DMS 273 treated with DMSO at 0.1 percent for 48 hours (cell line): ENCODE data around the gene NLGN3.

Experiments used
- DNase-seq: peaks from one replicate; lab custom pipeline; 2025; lab: John Stamatoyannopoulos, UW

NLGN3 gene

DNA sequence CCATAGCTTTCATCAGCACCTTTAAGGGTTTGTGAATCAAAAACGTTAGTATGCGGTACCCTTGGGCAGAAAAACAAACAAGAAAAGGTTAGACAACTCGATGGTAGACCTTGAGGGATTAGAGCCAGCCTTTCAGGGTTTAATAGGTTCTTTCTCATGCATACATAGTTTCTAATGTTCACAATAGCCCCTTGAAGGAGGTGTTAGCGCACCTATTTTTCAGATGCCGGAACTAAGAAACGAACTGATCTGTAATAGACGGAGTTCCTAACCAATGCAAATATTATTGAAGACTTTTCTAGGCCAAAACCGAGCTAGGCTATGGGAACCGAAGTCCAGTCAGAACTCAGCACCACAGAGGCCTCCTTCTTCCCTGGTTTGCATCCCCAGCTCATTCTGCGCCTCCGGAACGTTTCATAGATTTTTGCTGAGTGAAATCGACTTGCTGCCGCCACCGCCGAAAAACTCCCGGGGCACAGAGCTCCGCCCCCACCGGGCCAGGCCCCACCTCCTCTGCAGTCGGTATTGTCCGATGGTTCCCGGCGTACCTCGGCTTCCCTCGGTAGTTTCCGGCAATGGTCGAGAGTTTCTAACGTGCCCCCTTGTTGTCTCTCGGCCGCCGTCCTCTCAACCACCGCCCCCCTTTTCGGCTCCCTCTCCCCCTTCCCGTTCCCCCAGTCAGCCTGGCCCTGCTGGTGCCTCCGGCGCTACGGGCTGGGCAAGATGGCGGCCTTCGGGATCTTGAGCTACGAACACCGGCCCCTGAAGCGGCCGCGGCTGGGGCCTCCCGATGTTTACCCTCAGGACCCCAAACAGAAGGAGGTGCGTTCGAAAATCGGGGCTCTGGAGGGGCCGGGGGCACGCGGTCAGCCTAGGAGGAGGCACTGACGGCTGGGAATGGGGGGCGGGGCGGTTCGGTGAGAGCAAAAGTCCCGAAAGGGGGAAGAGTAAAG lies 26.3 kb upstream of the NLGN3 start, which contains the start of gene MED12:
TSS of gene MED12 (plus strand) at position 565 of the 953 bp plus-strand sequence. CDS start at position 724, 159 bp downstream.
- peak; percentile 49 for DNase-seq

DNA sequence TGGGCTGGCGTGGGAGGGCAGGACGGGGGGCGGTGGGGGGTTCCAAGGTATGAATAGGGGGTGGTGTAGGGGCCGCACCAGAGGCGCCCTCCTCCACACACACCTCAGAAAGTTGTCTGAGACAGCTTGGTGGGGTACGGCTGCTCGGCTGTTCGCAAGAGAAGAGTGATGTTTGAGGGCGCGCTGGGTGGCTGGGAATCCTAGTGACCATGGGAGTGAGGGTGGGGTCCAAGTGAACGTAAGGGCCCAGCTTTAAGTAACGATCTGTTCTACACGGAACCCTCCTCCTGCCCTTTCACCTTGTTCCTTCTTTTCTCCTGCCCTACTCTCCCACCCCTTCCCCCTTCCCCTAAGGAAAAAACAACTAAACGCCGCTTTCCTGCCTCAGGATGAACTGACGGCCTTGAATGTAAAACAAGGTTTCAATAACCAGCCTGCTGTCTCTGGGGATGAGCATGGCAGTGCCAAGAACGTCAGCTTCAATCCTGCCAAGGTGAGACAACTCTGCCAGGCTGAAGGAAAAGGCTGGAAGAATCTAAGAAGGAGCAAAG lies 25.6 kb upstream of the NLGN3 start:
- DNase-seq = no peak

DNA sequence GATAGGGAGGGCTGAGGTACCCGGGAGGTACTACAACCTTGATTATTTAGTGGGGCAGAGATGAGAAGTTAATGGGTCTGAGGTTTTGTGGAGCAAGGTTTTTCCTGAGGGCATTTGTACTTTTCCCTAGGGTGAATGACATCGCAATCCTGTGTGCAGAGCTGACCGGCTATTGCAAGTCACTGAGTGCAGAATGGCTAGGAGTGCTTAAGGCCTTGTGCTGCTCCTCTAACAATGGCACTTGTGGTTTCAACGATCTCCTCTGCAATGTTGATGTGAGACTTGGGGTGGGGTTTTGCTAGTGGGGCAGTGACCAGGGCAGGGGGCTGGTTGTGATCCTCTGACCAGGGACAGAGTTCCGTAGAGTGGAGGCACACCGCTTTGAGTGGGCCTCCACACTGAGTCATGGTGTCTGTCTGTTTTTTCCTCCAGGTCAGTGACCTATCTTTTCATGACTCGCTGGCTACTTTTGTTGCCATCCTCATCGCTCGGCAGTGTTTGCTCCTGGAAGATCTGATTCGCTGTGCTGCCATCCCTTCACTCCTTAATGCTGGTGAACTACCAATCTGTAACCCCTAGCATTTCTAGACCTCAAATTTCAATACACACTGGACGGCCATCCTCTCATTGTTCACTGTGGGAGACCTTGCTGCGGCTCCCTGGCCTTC lies 16.3 kb upstream of the NLGN3 start:
- DNase-seq = no peak

DNA sequence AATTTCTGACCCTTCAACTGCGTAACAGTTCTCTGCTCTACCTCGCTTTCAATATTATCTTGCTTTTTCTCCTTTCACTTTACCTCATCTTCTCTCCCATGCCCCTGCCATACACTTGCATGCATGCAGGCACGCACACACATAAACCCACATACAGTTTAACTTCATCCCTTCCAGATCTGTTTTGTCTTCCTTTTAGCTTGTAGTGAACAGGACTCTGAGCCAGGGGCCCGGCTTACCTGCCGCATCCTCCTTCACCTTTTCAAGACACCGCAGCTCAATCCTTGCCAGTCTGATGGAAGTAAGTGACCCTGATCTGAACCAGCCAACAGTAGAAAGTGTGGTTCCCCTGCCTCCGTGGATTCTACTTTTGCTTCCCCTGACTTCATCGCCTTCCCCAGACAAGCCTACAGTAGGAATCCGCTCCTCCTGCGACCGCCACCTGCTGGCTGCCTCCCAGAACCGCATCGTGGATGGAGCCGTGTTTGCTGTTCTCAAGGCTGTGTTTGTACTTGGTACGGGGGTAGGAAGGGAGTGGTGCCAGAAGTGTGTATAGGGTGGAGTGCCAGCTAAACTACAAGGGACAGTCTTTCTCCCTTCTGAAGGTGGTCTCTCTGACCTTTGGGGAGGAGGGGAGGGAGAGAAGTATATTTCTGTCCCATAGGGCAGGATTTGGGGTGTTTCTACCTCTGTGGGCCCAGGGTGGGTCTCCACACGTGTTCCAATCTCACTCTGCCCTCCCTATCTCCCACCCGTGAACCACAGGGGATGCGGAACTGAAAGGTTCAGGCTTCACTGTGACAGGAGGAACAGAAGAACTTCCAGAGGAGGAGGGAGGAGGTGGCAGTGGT lies 15.5 kb upstream of the NLGN3 start:
- no peak for DNase-seq

DNA sequence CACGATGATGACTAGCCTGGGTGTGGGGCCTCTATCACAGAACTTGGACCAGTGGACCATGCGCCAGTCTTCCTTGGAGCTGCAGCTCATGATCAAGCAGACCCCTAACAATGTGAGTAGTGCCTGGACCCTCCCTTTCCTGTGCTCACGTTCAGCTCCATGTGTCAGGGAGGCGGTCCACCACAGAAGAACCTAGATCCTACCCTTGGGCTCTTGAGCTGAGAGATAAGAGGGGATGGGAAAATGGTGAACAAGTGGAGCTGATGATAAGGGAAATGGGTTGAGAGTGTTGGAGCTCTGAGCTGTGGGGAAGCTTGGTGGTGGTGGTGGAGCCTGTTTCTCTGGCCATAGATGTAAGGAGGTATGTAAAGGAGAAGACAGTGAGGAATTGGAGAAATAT lies 13.1 kb upstream of the NLGN3 start:
- no peak for DNase-seq

DNA sequence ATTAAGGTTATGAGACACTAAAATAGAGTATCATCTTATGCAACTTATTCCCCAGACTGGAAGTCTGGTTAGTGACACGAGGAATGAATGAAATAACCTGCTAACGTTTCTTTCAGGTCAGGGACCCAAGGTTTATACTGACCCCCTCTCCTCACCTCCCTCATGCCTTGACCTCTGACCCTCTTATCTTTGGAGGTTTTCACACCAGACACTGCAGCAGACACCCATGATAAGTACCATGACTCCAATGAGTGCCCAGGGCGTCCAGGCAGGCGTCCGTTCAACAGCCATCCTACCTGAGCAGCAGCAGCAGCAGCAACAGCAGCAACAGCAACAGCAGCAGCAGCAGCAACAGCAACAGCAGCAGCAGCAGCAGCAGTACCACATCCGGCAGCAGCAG lies 4.2 kb upstream of the NLGN3 start:
- DNase-seq = no peak

DNA sequence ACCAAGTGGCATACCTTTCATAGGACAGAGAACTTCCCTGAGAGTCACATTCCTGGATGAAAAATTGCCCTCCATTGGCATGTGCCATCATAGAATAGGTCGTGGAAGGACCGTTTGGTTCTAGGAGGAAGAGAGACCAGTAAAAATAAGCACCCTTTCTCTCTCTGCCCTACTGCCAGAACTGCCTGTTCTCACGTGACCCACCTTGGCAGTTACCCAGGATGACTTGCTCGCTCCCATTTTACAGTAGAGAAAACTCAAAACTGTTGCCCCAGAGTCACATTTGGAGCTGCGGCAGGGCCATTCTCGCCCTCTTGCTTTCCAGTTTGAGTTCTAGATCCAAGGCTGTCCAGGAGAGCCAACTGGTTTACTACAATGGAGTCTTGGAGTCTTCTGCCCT lies 1.1 kb upstream of the NLGN3 start:
- DNase-seq = no peak

DNA sequence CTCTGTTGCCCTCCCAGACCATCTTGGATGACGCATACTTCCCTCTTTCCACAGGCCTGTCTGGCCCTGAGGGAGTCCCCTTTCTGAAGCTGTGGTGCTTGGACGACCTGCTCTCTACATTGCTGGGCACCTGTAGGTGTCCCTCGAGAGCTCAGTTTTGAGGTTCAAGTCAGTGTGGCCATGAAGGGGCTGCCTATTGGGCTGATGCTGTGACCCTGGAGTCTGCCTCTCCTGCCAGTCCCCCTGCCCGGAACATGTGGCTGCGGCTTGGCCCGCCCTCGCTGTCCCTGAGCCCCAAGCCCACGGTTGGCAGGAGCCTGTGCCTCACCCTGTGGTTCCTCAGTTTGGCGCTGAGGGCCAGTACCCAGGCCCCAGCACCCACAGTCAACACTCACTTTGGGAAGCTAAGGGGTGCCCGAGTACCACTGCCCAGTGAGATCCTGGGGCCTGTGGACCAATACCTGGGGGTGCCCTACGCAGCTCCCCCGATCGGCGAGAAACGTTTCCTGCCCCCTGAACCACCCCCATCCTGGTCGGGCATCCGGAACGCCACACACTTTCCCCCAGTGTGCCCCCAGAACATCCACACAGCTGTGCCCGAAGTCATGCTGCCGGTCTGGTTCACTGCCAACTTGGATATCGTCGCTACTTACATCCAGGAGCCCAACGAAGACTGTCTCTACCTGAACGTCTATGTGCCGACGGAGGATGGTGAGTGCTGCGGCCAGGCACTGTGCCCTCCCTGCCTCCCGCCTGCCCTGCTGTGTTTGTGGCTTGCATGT lies 3.0 kb downstream of the NLGN3 start:
- DNase-seq = no peak

DNA sequence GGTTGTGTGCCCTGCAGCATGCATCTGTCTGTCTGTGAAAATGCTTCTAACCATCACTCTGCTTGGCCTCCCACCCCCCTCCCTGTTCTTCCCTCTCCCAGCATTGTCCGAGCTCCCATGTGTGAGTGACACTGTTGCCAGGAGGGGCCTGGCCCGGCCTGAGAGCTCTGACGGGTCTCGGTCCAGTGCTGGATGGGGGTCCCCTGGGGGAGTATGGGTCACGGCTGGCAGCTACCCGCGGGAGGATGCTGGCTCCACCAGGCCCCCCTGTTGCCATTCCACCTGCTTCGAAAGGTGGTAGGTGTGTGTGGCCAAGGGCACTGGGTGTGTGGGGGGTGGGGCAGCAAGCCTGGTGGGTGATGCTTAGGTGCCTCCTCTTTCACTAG lies 3.6 kb downstream of the NLGN3 start:
- no peak for DNase-seq

DNA sequence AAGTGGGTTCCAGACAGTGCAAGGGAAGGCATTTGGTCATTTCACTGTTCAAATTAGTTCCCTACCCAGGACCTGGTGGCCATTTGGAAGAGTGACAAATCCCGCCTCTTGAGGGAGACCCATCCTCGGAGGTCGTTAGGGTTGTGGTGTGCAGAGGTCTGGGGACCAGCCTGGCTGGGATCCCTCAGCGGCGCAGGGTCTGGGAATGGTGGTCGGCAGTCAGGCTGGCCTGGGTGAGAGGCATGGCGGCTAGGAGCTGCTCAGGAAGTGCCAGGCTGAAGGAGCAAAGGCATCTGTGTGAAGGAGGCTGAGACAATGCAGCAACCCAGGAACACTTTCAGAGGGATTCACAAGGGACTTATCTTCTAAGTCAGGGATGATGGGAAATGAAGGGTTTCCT lies 6.7 kb downstream of the NLGN3 start:
- no peak for DNase-seq

DNA sequence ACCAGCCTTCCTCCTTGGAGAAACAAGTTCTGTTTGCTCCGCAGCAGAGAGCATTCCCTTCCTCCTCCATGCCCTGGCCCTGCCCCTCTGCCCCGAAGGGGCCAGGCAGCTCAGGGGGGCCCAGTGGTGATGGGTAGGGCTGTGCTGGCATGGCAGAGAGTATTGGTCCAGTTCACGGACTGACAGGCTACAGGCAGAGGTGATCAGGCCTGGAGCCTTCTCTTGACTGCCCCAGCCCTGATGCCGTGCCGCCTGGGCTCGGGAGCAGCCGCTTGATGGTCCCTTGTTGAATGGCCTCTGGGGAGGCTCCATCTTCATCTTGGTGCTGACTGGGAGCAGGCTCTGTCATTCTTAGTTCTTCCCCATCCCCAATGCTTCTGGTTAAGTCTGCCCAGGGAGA lies 9.6 kb downstream of the NLGN3 start:
- DNase-seq = no peak

DNA sequence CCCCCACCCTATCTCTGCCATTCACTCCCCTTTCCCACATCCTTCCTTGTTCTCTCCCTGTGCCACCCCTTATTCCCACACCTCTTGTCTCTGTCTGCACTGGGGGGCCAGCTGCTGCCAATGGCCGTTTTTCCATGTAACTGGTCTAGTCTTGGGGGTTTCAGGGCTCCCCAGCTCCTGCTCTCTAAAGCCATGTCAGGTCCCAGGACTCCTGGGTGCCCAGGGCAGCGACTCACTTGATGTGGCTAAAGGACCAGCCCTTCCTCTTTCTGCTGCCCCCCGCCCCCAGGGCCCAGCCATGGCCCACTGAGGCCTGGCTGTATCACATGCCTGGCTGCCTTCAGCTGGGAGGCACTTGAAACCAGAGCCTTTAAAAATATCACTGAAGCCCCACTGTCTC lies 10.0 kb downstream of the NLGN3 start:
- DNase-seq = no peak

DNA sequence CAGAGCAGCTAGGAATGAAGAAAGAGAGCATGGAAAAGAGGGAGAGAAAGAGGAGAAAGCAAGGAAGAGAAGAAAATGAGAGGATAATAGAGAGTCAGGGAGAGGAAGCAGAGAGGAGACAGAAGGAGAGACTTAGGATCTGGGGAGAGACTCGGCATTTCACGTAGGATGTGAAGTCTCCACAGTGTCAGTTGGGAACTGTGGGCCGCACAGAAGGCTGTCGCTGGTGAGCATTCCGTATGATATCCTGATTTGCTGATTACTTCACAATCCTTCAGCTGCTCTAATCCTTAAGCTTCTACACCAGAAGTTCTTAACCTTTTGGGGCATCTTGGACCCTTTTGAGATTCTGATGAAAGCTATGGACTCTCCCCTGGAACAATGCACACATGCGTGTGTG lies 14.0 kb downstream of the NLGN3 start:
- no peak for DNase-seq

DNA sequence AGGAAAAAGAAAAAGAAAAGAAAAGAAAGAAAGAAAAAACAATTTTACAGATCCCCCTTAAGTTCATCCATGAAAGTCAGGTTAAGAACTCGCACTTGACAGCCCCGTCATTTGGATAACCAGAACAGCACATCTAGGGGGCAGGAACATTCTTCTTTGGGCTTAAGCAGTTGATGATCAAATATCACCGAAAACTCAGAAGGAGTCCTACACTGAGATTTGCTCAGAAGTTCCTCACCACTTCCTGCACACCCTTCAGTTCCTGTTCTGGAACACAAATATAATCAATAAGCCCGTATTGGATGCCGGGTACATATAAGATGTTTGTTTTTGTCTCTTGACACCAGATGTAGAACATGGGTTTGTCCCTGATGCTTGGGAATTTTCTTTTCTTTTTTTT lies 14.7 kb downstream of the NLGN3 start:
- DNase-seq = no peak

DNA sequence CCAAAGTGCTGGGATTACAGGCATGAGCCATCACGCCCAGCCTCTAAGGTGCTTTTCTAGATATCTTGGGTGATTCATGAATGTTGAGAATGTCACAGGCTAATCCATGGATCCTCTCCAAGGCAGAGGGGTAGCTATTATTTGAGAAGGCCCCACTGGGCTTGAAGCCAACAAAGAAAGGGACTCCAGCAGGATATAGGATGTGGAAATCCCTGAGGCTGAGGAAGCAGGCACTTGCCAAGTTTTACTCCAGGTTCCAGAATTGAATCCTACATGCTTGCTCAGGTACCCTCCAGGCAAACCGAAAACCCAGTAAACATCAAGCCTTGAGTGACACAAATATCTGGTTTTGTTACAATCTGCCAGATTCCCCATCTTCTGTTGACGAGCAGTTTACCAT lies 15.8 kb downstream of the NLGN3 start:
- no peak for DNase-seq

DNA sequence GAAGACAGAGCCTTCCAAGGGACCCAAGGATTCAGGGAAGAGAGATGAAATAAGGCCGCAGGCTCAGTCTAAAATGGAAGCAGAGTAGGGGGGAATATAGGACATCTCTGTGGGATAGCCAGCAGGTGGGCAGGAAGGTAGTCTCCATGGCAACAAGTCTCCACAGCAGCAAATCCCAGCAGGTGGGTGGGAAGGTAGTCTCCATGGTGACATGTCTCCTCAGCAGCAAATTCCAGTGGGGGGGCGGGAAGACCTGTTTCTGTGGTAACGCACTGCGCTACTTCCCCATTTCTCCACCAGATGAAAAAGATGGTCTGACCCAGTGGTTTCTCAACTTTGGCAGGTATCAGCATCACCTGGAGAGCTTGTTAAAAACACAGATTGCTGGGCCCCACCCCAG lies 18.3 kb downstream of the NLGN3 start:
- DNase-seq = no peak

DNA sequence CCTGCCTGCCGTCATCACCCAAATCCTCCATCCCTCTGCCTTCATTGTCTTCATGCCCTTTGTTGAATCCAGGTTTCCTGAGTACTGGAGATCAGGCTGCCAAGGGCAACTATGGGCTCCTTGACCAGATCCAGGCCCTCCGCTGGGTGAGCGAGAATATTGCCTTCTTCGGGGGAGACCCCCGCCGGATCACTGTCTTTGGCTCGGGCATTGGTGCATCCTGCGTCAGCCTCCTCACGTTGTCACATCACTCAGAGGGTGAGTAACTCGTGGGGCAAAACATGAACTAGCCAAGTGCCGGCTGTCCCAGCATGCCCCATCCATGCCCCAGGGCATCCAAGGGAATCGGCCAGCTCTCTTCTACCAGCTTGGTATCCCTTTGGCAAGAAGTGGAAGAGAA lies 19.4 kb downstream of the NLGN3 start:
- no peak for DNase-seq

DNA sequence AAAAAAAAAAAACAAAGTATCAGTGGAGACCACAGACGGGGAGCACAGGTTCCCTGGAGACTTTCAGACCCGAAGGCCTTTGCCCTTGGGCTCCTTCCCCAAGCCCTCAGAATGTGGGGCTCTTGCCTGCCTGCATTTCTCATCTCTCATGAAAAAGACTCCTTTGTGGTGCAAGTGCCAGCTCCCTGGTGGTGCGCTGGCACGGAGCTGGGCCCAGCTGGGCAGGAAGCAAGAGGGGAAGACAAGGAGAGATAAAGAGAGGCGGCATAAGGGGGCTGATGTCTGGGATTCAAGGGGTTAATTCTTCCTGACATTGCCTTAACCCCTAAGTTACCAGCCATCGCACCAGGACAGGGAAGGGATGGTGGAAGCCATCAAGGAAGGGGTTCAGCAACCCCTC lies 21.8 kb downstream of the NLGN3 start:
- no peak for DNase-seq

DNA sequence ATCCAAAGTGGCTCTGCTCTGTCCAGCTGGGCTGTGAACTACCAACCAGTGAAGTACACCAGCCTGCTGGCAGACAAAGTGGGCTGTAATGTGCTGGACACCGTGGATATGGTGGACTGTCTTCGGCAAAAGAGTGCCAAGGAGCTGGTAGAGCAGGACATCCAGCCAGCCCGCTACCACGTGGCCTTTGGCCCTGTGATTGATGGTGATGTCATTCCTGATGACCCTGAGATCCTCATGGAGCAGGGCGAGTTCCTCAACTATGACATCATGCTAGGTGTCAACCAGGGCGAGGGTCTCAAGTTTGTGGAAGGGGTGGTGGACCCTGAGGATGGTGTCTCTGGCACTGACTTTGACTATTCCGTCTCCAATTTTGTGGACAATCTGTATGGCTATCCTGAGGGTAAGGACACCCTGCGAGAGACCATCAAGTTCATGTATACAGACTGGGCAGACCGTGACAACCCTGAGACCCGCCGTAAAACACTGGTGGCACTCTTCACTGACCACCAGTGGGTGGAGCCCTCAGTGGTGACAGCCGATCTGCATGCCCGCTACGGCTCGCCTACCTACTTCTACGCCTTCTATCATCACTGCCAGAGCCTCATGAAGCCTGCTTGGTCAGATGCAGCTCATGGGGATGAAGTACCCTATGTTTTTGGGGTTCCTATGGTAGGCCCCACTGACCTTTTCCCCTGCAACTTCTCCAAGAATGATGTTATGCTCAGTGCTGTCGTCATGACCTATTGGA lies 22.6 kb downstream of the NLGN3 start:
- no peak for DNase-seq

DNA sequence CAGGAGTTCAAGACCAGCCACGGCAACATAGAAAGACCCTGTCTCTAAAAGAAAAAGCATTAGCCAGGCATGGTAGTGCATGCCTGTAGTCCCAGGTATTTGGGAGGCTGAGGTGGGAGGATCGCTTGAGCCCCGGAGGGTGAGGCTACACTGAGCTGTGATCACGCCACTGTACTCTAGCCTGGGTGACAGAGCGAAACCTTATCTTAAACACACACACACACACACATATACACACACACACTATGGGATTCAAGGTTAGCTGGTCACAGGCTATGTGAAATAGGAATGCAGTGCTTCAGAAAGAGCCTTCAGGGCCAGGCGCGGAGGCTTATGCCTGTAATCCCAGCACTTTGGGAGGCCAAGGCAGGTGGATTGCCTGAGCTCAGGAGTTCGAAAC lies 23.5 kb downstream of the NLGN3 start:
- no peak for DNase-seq

DNA sequence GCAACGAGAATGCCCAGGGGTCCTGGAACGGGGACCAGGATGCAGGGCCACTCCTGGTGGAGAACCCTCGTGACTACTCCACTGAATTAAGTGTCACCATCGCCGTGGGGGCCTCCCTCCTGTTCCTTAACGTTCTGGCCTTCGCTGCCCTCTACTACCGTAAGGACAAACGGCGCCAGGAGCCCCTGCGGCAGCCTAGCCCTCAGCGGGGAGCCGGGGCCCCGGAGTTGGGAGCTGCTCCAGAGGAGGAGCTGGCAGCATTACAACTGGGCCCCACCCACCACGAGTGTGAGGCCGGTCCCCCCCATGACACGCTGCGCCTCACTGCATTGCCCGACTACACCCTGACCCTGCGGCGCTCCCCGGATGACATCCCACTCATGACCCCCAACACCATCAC lies 24.9 kb downstream of the NLGN3 start:
- DNase-seq = no peak
